HG03442 (cell line): Measurements from ENCODE around the gene RAC2.
"Not testable (repeated sequence)": the region's sequence is repeated elsewhere in the genome, so short reads cannot be mapped to it uniquely, and the experiment has no call there.

ENCODE experiments used
- ATAC-seq: cut with Tn5 transposase; IDR thresholded peaks from one replicate; pipeline ENCODE4 v1.9.1; 2021; ENCODE audit warnings: mild to moderate bottlenecking, moderate library complexity; ENCODE audit not compliant: unreplicated experiment

The RAC2 gene

DNA sequence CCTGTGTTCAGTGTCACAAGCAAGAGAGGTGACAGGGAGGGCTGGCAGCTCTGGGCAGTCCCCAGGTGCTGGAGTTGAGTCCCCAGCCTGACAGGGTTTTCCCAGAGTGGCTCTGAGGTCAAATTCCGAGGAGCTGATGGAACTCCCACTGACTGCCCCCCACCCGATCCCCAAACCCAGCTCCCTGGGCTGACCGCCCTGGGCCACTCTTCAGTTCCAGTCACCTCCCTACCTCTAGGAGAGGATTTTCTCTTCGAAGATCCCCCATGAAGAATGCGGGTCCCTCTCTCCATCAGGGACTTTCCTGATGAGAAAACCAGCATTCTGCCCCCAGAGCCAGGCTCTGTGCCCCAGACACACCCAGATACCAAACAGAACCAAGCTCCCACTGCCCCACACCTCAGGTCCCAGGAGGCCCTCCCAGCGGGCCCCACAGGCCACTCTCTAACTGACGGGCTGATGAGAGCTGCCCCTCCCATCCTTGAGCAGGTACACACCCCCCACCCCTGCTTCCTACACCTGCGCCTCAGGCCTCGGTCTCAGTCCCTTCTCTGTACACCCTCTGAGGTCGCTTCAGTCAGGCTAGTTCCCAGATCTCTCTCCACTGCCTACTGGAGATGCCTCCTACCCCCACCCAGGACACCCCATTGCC is 12.1 kb upstream of the RAC2 start:
- no peak for ATAC-seq

DNA sequence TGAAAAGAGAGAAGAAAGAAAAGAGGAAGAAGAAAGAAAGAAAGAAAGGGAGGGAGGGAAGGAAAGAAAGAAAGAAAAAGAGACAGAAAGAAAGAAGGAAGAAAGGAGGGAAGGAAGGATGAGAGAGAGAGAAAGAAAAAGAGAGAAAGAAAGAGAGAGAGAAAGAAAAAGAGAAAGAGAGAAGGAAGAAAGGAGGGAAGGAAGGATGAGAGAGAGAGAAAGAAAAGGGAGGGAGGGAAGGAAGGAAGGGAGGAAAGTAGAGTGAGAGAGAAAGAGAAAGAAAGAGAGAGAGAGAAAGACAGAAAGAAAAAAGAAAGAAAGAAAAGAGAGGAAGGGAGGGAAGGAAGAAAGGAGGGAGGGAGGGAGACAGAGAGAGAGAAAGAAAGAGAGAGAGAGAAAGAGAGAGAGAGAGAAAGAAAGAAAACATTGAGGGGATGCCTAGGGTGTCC is 11.5 kb upstream of the RAC2 start:
- no peak for ATAC-seq

DNA sequence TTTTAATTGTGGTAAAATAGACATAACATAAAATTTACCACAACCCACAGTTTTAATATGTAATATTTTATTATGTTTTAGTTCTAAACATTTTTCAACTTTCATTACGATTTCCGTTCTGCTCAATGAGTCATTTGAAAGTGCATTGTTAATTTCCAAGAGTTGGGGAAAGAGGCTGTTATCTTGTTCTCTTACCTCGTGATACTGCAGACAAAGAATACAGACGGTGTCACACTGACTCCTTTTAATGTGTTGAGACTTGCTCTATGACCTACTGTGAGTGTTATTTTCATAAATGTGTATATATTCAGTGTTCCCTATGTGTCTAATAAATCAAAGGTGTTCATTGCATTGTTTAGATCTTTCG is 10.8 kb upstream of the RAC2 start:
- ATAC-seq = no peak

DNA sequence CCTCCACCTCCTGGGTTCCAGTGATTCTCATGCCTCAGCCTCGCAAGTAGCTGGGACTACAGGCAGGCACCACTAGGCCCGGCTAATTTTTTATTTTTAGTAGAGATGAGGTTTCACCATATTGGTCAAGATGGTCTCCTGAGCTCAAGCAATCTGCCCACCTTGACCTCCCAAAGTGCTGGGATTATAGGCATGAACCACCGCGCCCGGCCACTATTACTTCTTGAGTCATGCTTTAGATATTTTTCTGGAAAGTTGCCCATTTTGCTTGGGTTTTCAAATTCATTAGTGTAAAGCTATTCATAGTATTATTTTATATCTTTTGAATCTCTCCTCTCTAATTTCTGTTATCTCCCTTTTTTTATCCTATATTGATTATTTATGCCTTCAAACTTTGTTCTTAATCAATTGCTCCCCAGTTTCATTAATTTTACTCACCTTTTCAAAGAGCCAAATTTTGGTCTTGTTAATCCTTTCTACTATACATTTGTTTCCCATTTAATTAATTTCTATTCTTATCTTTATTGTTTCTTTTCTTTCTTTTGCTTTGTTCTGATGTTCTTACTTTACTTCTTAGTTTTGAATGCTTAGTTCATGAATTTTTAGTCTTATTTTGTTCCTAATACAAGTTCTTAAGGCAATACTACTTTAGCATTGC is 10.3 kb upstream of the RAC2 start:
- ATAC-seq = no peak

DNA sequence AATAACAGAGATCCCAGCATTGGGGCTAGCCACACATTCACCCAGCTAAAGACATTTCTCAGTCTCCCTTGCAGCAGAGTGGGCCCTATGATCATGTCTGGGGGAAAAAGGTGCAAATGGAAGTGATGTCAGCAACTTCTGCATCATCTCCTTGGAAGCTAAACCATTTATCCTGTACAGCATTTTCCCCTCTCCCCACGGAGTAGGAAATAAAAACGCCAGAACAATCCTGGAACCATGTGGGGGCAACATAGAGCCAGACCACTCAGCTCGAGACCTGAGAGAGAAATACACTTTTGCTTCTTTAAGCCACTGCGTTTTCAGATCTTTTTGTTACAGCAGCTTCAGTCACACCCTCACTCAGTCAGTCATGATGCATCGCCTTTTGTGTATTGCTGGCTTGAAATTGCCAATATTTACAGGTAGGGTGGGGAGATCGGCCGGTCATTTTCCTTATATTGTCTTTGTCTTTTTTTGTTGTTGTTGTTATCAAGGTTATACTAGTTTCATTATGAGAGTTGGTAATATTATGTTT is 9.1 kb upstream of the RAC2 start:
- no peak for ATAC-seq

DNA sequence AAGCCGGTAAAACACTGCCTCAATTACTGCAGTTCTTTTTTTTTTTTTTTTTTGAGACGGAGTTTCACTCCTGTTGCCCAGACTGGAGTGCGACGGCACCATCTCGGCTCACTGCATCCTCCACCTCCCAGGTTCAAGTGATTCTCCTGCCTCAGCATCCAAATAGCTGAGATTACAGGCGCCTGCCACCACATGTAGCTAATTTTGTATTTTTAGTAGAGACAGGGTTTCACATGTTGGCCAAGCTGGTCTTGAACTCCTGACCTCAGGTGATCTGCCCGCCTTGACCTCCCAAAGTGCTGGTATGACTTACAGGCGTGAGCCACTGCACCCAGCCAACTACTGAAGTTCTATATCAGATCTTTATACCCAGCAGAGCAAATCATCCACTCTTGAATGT is 7.8 kb upstream of the RAC2 start:
- not testable (repeated sequence) for ATAC-seq

DNA sequence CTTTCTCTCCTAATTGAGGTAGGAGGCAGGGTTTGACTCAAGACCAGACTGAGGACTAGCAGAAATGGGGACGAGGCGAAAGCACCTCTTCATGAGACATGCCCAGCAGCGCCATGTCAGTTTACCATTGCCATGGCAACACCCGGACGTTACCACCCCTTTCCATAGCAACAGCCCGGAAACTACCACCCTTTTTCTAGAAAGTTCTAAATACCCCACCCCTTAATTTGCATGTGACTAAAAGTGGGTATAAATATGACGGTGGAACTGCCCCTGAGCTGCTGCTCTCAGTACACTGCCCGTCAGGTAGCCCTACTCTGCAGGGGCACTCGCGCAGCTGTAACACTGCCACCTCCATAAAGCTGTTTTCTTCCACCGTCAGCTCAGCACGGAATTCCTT is 5.9 kb upstream of the RAC2 start:
- no peak for ATAC-seq

DNA sequence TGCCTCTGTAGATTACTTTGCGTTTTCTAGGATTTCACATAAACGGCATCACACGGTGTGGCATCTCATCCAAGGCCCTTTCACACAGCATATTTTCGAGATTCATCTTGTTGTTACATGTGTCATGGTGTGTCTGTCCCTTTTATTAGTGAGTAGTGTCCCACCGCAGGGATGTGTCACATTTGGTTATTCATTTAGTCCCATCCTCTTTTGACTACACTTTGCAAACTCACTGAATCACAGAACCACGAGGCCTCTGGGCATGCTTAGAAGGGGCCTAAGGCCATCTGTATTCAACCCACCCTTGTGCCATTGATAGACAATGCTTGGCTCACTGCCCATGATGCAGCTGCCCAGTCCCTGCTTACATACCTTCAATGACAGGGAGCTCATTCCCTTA is 4.2 kb upstream of the RAC2 start:
- ATAC-seq = no peak

DNA sequence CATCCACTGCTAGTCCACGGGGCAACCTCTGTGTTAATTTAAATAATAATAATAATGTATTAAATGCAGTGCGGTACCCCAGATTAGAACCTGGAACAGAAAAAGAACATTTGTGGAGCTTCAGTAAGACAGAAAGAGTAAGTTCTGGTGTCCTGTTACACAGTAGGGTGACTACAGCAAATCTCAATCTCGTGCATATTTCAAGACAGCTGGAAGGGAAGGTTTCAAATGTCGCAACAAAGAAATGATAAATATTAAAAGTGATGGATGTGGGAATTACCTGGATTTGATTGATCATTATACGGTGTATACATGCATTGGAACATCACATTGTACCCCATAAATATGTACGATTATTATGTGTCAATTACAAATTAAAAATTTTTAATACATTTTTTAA is 1.7 kb upstream of the RAC2 start:
- no peak for ATAC-seq

DNA sequence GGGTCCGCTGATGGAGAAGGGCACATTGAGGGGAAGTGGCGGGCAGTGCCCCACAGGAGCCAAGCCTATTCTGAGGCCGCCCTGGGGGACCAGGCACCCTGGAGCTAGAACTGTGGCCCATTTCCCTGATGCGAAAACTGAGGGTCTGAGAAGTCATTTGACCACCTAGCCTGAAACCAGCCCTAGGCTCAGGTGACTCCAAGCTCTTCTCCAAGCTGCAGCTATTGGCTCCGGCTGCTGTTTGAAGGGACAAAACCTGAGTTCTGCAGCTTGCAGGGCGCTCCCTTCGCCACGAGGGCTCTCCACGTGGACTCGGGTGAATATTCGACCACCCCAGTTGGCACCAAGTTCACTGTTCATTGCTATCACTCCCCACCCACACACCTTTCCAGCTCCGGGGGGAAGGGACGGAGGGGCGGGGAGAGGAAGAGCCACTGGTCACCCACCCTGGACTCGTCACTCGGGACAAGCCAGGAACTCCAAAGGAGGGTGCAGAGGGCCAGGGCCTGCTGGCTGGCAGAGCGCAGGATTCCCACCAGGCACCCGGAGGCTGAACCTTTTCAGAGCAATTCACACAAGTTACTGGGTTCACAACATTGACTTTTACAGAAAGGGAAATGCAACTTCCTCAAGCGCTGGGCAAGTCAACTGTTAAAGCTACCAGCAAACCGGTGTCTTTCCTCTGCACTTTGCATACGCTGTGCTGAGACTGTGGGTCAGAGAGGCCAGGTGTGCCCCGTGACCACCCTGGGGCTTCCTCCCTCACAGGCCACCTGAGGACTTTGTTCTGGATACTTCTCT is 1.1 kb upstream of the RAC2 start:
- no peak for ATAC-seq

DNA sequence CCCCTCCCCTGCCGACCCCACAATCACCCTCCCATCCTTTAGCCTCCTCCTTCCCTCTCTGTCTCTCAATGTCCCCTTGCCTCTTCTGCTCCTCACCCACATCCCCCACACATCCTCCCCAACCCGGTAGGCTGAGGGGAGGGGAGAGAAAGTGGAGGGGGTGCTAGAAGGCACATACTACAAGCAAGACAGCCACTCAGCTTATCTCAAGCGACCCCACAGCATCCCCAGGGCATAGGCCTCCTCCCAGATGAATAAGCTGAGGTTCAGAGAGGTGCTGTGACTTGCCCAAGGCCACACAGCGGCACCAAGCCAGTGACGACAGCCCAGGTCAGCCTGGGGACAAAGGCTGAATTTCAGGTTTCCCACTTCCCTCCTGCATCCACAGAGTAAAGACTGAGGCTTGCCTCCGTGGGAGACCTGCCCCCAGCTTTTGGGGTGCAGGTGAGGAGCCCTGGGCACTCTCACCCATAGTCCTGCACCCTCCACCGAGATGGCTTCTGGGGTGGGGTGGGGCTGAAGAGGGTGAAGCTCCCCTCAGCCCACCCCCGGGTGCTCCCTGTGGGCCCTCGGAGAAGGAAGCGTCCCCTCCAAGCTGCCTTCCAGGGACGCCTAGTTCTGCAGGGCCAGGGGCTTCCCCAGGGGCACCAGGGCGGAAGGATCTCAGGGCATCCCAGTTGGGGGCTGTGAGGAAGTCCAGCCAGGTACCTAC is 511 bp downstream of the RAC2 start:
- no peak for ATAC-seq

DNA sequence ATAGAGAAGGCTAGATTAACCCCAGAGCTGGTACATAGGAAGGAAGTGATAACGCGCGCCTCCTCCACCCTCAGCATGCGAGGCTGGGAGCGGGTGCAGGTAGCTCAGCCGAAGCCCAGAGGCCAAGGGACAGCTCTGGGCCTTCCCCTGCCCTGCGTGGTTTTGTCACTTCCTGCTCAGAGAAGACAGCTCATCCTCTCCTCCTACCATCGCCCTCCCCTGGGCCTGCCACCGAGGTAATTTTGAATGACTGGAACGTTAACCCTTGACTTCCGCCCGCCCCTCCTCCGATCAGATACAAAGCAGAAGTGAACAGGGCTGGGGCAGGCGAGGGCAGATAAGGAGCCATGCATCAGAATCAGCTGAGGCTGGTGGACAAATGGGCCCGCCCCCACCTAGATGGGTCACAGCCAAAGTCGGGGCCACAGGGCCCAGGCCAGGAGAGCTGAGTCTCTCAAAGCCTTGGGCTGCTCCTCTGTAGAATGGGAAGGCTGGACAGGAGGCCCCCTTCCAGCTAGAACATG is 1.6 kb downstream of the RAC2 start:
- ATAC-seq = peak; percentile 56

DNA sequence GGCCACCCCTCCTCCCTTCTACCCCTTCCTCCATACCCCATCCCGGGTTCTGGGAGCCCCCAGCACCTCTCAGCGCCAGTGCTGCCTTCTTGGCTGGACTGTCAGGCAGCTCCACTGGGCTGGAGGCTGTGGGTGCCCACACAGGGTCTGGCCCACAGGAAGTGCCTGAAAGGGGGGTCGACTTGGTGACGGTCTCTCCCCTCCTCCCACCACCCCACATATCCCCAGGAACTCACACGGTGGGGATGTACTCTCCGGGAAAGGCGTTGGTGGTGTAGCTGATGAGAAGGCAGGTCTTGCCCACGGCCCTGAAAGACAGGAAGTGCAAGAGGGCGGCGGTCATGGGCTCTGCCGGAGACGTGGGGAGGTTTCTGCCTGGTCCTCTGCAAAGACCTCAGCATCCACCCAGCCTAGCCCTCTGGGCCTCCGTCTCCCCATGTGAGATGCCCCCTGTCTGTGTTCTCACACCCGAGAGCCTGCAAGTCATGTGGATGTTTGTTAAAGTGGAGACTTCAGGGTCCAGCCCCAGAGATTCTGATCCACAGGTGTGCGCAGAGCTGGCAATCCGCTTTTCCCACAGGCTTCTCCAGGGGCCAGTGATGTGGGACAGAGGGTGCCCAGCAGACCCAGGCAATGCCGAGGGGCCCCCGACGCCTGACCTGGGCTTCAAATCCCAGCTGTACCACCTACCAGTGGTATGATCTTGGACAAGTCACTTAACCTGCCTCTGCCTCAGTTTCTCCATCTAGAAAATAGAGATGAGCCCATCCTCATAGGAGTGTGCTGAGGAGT is 2.5 kb downstream of the RAC2 start:
- ATAC-seq = no peak

DNA sequence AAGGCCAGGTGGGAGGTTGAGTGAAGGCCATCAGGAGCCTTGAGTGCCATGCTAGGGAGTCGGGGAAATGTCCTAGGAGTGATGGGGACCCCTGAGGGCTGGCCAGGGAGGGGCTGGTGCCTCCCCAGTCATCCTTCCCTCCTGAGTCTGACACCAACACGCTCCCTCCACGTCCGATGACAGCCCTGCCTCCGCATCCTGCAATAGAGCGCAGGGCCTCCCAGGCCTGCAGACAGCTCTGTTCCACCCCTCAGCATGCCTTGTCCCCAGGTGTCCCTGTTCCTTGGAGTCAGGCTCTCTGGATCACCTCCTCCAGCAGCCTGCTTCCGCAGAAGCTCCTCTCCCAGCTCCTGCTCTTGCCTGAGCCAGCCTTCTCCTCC is 3.1 kb downstream of the RAC2 start:
- no peak for ATAC-seq

DNA sequence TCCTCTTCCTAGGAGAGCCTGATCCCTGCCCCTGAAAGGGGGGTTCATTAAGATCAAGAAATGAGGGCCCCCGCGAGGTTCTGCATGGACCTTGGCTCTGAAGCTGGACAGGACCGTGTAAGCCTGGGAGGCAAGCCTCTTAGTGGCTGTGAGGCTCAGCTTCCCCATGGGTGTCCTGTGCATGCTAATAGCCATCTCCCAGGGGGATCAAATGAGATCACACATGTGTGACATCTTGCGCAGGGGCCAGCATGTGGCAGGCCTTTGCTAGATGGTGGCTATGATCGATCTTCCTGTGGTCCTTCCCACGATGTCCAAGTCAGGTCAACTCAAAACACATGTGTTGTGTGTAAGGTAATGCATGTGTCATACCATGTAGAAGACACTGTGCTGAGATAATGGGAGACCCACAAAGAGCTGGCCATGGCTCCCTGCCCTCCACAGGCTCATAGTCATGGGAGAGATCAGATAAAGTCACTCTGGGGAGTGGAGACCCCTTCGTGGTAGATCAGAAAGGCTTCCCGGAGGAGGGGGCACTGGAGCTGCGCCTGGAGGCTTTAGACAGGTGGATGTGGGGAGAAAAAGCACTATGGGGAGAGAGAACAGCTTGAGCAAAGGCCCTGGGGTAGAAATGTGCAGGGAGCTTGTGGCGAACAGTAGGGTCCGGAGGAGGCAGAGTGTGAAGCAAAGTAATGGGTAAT is 3.7 kb downstream of the RAC2 start:
- ATAC-seq = no peak

DNA sequence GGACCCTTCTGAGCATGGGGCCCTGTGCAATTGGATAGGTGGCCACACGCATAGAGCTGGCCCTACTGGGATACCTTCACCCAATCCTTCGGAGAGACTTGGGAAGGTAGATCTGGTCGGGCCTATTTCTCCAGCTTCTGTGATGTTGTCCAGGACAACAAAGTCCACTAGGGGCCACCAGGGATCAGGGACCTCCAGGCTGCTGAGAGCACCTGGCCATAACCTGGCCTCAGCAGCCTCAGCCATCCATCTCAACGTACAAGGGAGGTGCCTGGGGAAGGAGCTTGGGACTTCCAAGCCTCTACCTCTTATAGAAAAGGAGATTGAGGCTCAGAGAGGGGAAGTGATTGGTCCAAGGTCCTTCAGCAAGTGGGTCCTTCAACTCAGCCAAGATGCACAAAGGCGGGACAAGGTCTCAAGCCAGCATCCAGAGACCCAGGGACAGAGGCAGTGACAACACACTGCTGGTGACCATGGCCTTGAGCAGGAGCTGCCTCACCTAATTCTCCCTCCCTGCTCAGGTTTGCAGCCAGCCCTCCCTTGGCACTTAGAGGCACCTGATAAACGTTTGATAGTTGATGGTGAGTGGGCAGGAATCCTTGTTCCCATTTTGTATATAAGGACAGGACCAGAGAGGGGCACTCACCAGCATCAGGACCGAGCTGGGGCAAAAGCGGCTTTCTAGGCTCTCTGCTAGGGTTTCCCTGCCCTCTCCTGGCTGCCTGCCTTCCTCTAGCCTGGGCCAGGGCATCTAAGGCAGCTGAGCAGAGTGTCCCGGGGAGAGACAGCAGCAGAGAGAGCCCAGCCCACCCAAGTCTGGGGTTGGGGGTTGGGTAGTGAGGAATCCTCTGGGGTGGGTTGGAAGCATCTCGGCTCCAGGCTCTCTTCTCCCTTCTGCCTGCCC is 4.5 kb downstream of the RAC2 start:
- no peak for ATAC-seq

DNA sequence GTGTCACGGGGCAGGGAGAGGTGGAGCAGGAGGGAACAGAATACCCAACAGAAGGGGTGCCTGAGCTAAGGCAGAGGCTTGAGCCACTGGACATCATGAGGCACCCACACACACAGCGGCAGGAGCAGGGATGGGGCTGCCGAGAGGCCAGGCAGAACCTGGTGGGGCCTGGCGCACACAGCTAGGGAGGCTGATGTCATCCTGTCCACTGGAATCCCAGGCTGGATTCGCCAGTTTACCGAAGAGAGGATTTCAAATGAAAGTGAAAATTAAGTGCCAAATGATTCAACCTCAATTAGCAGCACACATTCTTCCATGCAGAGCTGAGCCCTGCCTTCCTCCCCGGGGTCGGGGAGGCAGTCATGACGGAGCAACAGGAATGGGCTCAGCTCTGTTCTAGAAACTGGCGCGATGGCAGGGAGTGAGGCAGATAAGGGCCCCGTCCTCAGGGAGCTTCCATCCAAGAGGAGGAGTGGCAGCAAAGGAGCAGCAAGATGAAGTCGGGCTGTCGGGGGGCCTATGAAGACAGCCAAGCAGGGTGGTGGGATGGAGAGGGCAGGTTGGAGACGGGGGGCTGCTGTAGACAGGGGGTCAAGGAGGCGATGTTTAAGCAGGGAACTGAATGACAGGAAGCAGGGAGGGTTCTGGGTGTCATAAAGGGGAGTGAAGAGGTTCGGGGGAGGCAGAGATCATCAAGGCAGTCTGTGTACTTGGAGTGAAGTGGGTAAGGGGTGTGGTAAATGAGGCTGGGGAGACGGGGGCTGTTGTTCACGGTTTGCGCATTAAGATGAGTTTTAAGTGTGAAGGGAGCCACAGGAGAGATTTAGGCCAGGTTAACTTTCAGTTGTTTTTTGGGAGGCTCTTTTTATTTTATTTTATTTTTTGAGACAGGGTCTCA is 6.4 kb downstream of the RAC2 start:
- ATAC-seq = no peak
